GM21526 (cell line): ENCODE data around the gene NSMF.
"Not testable (repeated sequence)": the region's sequence is repeated elsewhere in the genome, so short reads cannot be mapped to it uniquely, and the experiment has no call there.

Source experiments
- ATAC-seq: cut with Tn5 transposase; IDR thresholded peaks from one replicate; pipeline ENCODE4 v1.9.1; 2021; ENCODE audit warnings: moderate library complexity; ENCODE audit not compliant: unreplicated experiment, low FRiP score

Gene NSMF

GRCh38 chr9:137417161-137418021 lies 41.7 kb downstream of the NSMF start:
- no peak for ATAC-seq

DNA sequence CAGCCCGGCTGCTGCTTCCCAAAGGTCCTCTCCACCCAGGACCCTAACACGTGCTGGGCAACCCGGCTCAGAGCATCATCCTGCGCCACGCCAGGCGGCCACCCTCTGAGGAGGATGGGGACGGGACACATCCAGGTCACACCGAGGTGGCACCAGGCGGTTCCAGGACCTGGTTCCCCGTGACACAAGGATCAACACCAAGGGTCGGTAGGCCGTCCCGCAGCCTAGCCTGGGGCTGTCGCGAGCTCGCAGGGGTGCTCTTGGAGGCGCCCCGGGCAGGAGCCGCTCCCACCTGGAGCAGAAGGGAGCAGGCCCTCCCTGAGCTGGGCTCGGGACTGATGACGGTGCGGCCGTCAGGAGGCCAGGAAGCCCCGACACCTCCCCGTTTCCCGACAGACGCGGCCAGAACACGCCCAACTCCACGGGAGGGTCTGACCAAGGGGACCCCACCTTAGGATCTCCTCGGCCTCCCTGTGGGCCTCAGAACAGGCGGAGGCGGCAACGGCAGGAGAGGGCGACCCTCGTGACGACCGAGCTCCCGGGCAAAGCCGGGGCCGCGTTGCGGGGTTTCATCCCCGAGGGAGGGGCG lies 42.5 kb downstream of the NSMF start:
- no peak for ATAC-seq

GRCh38 chr9:137416006-137416562 lies 43.0 kb downstream of the NSMF start:
- ATAC-seq: no peak

- no peak for ATAC-seq
These were observed 43.7 kb downstream of the NSMF start for GRCh38 chr9:137415451-137415850.

DNA sequence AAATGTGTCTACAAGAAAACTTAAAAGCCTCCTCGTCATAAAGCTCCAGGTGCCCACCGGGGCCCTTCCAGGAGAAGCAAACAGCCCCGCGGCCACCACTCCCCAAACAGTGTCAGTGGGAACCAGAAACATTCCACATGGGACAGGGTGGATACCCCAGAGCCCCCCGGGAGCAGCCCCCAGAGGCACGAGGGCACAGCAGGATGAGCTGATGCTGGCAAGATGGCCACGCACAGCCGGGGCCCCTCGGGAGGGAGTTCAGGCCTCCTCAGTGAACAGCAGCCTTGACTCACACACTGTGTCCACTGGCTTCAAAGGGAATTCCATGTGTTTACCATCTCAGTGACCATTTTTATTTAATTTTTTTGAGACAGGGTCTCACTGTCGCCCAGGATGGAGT lies 46.7 kb downstream of the NSMF start:
- no peak for ATAC-seq

GRCh38 chr9:137411645-137412380 lies 47.3 kb downstream of the NSMF start:
- no peak for ATAC-seq

DNA sequence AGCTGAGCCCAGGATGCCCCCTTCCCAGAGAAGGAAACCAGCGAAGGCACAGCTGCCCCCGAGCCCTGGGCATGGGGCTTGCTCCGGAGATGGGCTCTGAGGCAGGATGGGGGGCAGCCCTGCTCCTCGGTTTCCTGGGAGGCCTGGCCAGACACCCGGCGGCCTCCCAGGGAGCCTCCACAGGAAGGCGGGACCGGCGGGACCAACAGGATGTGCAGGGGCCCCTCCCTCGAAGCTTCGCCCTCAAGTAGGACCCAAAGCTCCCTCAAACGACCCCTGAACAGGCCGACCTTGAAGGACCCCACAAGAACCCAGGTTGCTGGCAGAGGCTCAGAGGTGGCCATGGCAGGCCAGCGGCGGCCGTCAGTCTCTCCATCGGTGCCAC lies 47.9 kb downstream of the NSMF start:
- ATAC-seq: no peak

DNA sequence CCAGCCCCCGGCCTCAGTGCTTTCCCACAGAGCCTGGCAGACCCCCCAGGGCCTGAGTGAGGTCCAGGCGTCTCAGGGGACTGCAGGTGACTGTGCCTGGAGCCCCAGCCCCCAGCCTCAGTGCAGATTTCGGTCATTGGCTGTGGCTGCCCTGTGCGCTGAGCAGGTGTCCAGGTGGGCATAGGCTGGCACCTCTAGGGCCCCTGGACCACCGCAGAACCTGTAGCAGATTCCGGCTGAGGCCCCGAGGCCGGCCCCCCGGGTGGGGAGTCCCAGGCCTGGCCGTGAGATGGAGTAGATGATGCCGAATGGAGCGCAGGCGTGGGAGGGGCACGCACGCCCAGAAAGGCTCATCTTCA lies 48.3 kb downstream of the NSMF start:
- ATAC-seq: no peak

- not testable (repeated sequence) for ATAC-seq
These were observed 48.8 kb downstream of the NSMF start for GRCh38 chr9:137410236-137410890.

DNA sequence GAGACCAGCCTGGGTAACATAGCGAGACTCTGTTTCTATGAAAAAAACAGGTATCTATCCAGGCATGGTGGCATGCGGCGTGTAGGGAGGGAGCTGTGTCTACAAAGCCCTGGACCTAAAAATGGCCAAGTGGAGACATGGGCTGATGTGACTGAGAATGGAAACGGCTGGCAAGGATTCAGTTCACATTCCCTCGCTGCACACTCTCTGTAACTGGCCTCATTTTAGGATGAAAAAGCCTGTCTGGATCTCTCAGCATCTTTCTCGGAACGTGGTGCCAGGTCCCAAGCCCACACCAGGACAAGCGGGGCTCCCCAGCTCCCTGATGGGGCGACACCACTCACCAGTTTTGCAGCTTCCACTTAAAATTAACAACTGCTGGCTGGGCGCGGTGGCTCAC lies 49.6 kb downstream of the NSMF start:
- no peak for ATAC-seq

DNA sequence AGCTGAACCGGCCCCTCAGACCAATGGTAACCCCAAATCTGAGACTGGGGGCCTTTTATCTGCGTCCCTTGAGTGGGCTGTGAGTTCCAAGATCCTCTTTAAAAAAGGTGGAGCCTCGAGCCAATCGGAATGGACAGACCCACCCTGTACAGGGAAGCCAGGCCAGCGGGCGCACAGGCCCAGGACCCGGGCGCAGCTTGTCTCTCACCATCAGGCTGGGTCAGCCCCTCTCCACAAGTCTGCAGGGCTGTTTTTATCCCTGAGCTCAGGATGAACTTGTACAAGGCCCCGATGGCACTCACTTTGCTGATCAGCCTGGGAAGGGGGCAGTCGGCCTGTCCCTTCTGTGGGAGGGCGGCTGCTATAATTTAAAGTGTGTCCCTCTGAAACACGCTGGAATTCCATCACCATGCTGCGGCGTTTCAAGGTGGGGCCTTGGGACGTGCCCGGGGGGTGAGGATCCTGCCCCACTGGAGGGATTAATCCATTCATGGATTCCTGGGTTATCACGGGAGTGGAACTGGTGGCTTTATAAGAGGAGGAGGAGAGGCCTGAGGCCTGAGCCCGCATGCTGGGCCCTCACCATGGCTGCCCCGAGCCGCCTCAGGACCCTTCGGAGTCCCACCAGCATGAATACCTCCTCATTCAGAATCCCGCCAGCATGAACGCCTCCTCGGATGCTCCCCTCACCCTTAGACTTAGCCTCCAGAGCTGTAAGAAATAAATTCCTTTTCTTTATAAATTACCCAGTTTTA lies 50.3 kb downstream of the NSMF start:
- ATAC-seq: no peak

GRCh38 chr9:137407590-137408300 lies 51.4 kb downstream of the NSMF start:
- ATAC-seq: no peak

DNA sequence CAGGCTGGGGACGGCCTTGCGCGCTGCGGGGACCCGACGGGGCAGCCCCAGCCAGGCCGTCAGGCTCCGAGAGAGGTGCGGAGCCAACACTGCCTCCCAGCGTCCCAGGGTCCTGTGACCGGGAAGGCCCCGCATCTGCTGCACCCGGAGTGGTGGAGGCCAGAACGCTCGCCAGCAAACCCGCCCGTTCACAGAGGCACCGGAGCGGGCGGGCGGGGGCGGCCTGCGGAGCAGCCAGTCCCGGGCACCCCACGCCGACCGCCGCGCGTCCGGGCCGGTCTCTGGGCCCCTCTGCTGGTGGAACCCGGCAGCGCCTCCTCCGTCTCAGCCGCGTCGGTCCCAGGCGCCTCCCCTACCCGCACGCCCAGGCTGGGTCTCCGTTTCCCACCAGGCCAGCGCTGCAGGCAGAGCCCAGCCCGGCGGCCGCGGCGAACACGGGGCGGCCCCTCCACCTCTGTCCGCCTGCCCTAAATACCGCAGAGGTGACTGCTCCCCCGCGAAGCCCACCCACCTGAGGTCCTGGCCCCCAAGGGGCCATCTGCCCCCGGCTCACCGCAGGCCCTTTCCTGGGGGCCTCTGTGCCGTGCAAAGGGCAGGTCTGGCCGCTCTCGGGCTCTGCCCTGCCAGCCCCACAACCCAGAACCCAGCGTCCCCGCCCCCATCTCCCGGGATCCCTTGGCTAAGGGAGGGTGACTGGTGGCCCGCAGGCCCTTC lies 52.1 kb downstream of the NSMF start:
- ATAC-seq: no peak

DNA sequence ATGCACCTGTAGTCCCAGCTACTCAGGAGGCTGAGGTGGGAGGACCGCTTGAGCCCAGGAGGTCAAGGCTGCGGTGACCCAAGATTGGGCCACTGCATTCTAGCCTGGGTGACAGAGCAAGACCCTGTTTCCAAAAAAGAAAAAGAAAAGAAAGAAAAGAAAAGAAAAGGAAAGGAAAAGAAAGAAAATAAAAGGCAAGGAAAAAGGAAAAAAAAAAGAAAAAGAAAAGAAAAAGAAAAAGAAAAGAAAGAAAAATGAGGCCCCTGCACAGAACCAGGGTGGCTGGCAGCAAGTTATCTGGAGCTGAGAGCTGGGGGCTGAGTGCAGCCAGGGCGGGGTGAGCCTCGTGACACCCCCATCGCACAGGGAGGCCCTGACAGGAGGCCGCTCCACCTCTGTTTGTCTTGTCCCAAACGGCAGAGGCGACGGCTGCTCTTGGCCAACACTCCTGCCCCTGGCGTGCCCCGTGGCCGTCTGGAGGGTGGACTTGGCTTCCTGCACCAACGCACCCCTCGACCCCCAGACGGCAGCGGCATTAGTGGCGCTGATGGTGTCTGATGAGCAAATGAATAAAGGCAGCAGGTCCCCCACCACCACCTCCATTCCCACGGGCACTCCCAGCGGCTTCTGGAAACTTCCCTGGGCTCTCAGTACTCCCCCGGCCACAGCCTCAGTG lies 52.9 kb downstream of the NSMF start:
- no peak for ATAC-seq

DNA sequence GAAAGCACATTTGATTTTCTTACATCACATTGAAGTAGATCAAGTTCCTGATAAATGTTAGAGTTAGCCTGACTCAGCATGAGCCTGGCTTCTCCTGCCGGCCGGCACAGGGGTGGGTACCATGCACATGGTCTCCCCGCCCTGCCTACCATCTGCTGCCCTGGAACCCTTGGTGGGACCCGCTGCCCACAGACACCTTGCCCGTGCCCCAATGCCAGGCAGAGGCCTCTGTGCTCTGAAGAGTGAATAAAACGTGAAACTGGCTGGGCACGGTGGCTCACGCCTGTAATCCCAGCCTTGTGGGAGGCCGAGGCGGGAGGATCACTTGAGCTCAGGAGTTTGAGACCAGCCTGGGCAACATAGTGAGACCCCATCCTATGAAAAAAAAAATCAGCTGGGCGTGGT lies 53.5 kb downstream of the NSMF start:
- ATAC-seq: no peak

- no peak for ATAC-seq
These were observed 54.1 kb downstream of the NSMF start for GRCh38 chr9:137404961-137405567.

DNA sequence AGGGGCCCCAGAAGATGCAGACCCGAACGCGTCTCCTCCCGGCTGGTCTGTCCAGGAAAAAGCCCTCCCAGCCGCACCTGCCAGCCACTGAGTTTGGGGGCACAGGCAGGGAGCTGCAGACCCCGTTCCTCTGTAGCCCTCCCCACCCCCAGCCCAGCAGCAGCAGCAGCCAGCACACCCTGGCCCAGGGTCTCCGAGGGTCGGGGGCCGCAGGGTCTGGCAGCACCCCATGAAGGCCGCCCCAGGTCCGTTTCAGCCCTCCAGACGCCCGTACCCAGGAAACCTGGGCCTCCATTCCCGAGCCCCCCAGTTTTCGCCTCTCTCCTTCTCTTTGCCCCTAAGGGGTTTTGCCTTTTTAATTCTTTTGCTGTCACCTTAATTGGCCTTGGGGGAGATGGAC lies 55.9 kb downstream of the NSMF start:
- no peak for ATAC-seq

DNA sequence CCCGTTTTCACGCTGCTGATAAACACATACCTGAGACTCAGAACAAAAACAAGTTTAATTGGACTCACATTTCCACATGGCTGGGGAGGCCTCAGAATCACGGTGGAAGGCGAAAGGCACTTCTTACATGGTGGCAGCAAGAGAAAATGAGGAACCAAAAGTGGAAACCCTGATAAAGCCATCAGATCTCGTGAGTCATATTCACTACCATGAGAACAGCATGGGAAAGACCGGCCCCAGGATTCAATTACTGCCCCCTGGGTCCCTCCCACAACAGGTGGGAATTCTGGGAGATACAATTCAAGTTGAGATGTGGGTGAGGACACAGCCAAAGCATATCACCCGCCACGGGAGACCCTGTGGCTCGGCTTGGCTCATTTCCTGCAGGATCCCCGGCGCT lies 56.4 kb downstream of the NSMF start:
- ATAC-seq: no peak
